ENCODE data around the gene SEMA4D. TPM values are rescaled to one million over a fixed set of nuclear protein-coding genes. Genes with fewer than 3 reads are reported as not detected.
"Not testable (repeated sequence)": the region's sequence is repeated elsewhere in the genome, so short reads cannot be mapped to it uniquely, and the experiment has no call there.

The SEMA4D gene
- total RNA-seq, 2 experiments from 2014 or later = 283 to 295 TPM

DNA sequence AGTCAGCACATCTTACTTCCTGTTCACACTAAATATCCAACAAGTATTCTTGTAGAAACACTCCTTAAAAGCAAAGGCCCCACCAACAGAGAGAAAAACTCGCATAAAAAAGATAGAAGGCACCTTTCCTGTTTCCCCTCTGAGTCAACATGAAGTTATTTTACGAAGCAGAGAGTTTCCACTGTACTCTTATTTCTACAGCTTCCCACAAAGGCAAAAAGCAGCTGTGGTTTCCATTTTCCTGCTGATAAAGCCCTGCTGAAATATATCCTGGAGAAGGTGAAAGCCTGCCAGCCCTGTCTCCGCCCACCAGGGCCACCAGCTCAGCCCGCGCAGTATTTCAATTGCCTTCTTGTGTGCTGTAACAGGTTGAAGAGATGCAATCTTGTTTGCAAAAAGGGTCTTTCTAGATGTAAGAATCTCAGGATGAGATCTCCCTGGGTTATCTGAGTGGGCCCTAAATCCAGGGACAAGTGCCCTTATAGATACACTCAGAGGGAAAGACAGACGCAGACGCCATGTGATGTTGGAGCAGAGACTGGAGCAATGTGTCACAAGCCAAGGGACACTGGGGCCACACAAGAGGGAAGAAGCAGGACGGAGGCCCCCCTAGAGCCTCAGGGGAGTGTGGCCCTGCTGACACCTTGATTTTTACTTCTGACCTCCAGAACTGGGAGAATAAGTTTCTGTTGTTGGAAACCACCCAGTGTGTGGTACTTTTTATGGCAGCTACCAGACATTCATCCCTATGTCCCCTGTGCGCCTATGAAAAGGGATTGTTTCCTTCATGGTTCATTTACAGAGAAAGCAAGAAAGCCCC lies 19.9 kb downstream of the SEMA4D start:
- ChIA-PET POLR2A (interaction anchor here (1.0 to 2.9 kb wide), 12 partner anchors 10 to 78 kb away, joined by 3 to 18 read pairs (median 8); no protein-coding TSS in a partner anchor), CTCF (interaction anchor here (1.1 to 1.6 kb wide), 3 partner anchors 28 to 71 kb away, joined by 4 to 8 read pairs (median 5); no protein-coding TSS in a partner anchor)

DNA sequence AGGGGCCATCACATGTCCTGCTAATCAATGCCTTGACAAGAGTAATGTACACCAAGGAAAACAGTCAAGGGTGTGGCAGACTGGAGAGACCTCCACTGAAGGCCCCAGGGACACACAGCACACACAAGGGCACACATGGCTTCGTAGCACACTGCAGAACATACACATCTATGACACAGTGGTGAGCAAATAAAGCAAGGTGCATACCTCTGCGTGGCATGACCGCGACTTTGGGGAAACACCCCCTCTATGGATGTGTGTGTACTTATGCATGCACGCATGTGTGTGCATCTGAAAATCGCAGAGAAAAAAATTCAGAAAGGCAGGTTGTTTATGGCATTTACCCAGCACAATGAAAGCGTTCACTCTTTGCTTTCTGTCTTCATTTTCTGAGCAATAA lies 20.5 kb downstream of the SEMA4D start:
- CTCF ChIA-PET = interaction anchor here (1.1 kb wide), 1 partner anchor 27 kb away, joined by 4 read pairs; no protein-coding TSS in a partner anchor
- POLR2A ChIA-PET = interaction anchor here (1.2 to 2.9 kb wide), 3 partner anchors 10 to 51 kb away, joined by 4 to 13 read pairs (median 9); no protein-coding TSS in a partner anchor

DNA sequence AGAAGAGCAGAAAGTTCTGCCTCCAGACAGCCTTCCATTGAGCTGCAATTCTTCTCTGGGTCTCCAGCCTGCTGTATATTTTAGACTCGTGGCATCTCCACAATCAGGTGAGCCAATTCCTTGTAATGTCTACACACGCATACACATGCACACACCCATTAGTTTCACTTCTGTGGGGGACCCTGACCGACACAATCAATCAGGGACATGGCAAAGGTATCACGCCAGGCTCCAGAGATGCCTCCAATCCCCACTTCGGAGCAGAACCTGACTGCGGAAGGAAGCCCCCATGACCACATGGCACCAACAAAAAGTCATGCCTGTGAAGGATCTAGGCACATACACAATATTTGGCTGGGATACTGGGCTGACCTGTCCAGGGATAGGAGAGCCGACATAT lies 21.4 kb downstream of the SEMA4D start:
- CTCF ChIA-PET = interaction anchor here (1.1 to 2.5 kb wide), 3 partner anchors 60 to 72 kb away, joined by 3 to 7 read pairs (median 4); no protein-coding TSS in a partner anchor
- POLR2A ChIA-PET = interaction anchor here (0.5 to 1.7 kb wide), 4 partner anchors 10 to 1619 kb away, joined by 3 to 4 read pairs (median 4); no protein-coding TSS in a partner anchor

DNA sequence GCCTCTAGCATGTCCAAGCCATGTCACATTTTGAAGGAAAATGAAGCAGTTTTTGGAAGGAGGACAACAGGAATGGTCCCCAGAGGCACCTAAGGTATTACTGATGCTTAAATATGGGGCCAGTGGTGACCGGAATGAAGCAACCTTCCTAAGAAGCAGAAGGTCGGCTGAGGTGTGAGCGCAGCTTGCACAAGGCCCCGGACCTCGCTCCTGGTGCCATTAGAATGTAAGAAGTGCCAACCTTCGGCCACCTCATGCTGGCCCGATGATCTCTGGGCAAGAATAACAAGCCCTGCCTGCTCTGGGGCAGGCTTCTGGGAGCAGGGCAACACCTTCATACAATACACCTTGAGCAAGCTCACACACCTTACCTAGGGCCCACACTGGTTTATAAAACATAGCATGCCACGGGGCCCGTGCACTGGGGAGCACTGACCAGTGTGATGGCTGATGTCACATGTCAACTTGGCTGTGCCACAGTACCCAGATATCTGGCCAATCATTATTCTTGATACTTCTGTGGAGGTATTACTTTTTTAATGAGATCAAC lies 21.9 kb downstream of the SEMA4D start:
- ChIA-PET POLR2A (interaction anchor here (0.6 to 1.7 kb wide), 2 partner anchors 9 to 53 kb away, joined by 4 read pairs; no protein-coding TSS in a partner anchor), CTCF (interaction anchor here (1.1 to 2.5 kb wide), 3 partner anchors 60 to 72 kb away, joined by 3 to 7 read pairs (median 4); no protein-coding TSS in a partner anchor)

DNA sequence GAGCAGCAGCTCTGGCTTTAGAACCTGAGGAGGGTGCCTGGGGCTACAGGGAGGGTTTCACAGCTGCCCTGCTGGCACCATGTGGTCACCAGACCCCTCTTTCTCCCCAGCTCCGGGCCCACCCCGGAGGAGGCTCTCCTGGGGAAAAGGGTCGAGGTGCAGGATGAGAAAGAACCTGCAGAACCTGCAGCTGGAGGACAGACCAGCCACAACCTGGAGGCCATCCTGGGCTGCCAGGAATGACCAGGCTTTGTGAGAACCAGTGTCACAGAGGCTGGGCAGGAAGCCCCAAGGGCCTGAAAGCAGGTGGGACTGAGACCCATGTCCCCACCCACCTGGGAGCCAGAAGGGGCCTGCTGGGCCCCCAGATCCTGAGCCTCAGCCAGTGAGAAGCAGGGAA lies 23.0 kb downstream of the SEMA4D start:
- CTCF ChIA-PET = interaction anchor here (1.6 to 2.5 kb wide), 2 partner anchors 61 to 74 kb away, joined by 4 to 7 read pairs; no protein-coding TSS in a partner anchor
- POLR2A ChIA-PET = interaction anchor here (0.5 to 0.7 kb wide), 2 partner anchors 25 to 64 kb away, joined by 3 read pairs; no protein-coding TSS in a partner anchor

DNA sequence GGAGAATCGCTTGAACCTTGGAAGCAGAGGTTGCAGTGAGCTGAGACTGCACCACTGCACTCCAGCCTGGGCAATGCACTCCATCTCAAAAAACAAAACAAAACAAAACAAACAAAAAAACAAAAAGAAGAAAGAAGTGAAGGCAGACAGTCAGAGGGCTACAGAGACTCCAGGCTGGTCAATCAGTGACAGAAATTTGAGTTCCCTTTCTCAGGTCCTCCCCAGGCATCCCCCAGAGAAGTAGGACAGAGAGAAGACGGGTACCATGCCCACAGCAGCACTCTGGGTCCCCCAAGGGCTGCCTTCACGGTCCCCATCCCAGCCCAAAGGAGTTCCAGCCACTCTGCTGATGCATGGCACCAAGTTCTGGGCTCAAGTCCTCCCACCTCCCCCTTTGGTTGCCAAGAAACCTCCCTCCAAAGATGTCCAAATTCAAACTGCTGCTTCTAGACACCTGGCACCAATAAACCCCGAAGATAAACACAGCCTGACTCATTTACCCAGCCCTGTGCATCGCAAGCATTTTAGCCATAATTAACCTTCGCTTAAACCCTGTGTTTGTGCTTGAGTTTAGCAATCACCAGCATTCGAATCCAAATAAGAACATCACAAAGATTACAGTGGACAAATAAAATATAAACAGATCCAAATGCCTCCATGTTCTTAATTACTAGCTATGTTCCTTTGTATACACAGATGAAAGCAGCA lies 24.0 kb downstream of the SEMA4D start:
- ChIA-PET POLR2A (interaction anchor here (0.5 to 0.7 kb wide), 2 partner anchors 24 to 63 kb away, joined by 3 read pairs; no protein-coding TSS in a partner anchor), CTCF (interaction anchor here (1.9 kb wide), 1 partner anchor 45 kb away, joined by 5 read pairs; no protein-coding TSS in a partner anchor)

DNA sequence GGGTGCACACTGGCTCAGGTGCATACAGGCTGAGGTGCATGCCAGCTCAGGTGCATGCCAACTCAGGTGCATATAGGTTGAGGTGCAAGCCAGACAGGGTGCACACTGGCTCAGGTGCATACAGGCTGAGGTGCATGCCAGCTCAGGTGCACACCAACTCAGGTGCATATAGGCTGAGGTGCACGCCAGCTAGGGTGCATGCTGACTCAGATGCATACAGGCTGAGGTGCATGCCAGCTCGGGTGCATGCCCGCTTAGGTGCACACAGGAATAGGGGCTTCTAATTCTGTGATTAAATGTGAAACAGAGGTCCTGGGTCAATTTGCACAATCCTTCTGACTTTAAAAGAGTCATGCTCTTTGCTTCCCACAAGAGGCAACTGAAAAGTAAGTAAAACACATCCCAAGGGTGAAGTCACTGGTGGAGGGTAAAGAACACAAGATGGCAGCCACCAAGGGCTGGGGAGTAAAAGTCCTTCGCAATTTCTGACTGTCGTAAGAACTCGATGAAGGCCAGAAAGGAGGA lies 26.1 kb downstream of the SEMA4D start:
- POLR2A ChIA-PET = not testable (repeated sequence)
- CTCF ChIA-PET = interaction anchor here (1.9 kb wide), 1 partner anchor 43 kb away, joined by 5 read pairs; no protein-coding TSS in a partner anchor

DNA sequence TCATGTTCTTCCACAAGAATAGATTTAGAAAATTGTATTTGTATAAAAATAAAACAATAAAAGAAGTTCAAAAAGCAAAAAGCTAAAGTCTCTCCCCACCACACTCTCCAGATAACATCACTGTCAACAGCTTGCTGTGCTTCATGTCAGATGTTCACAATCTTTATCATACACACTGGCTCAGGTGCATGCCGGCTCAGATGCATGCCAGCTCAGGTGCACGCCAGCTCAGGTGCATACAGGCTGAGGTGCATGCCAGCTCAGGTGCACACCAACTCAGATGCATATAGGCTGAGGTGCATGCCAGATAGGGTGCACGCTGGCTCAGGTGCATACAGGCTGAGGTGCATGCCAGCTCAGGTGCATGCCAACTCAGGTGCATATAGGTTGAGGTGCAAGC lies 26.5 kb downstream of the SEMA4D start:
- POLR2A ChIA-PET = no interaction called here
- CTCF ChIA-PET = interaction anchor here (1.5 kb wide), 1 partner anchor 42 kb away, joined by 4 read pairs; no protein-coding TSS in a partner anchor

DNA sequence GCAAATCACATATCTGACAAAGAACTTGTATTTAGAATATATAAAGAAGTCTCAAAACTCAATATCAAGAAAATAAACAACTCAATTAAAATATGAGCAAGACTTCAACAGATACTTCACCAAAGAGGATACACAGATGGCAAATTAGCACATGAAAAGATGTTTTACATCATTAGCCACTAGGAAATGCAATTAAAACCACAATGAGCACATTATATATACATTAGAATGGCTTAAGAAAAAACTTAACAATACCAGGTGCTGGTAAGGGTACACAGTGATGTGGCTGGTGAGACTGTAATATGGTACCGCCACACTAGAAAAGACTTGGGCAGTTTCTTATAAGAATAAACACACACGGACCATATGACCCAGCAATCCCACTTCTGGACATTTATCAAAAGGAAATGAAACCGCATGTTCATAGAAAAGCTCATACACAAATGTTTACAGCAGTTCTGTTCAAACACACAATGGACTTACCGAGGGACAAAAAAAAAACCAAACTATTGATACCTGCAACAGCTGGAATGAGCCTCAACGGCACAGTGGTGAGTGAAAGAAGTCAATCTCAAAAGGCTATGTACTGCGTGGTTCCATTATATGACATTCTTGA lies 27.6 kb downstream of the SEMA4D start:
- CTCF ChIA-PET = interaction anchor here (1.5 kb wide), 1 partner anchor 41 kb away, joined by 4 read pairs; no protein-coding TSS in a partner anchor

DNA sequence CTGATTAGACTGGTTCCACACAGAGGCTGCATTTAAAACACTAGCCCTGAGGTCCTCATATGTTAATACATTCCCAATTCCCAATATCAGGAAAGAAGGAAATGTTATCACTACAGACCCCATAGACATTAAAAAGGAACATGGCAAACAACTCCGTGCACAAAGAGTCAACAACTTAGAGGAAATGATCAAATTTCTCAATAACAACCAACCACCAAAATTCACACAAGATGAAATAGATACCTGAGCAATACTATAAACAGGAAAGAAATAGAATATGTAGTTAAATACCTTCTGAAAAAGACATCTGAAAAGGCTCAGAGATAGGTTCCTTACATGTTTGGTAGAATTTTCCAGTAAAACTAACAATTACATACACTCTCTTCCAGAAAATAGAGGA lies 28.9 kb downstream of the SEMA4D start:
- POLR2A ChIA-PET = interaction anchor here (1.0 to 2.8 kb wide), 2 partner anchors 10 to 12 kb away, joined by 4 to 13 read pairs; no protein-coding TSS in a partner anchor
- CTCF ChIA-PET = no interaction called here

More for the DNA sequence above, 27.6 kb downstream of the SEMA4D start:
- POLR2A ChIA-PET = interaction anchor here (0.6 to 1.6 kb wide), 6 partner anchors 9 to 47 kb away, joined by 3 to 8 read pairs (median 4); no protein-coding TSS in a partner anchor

DNA sequence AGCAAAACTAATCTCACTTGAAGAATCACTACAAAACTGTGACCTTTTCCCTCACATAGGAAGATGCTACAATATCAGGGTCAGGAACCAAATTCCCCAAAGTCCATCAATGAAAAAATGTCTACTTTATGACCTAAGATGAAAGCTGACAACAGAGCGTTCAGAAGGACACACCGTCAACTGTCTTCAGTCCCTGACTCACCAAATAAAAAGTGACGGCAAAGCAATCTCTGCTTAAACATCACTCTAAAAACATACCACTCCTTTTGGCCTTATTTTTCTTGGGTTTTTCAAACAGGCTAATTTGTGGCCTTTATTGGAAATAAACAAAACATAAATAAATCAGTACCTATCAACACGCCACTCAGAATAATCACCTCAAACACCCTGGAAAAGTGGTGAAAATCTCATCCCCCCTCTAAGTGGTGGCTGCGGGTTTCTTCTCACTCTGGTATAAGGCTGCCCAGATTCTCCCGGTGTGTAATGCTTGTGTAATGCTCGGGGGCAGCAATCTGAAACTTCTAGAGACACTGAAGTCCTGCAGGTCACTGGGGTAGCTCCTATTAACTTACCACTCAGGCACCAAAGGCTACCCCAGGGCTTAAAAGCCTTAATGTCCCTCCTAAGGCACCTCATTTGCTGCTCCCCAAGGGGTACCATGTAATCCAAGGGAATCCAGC lies 29.5 kb downstream of the SEMA4D start:
- POLR2A ChIA-PET = interaction anchor here (0.9 to 2.8 kb wide), 2 partner anchors 10 to 45 kb away, joined by 3 to 13 read pairs; no protein-coding TSS in a partner anchor
- CTCF ChIA-PET = interaction anchor here (1.3 kb wide), 1 partner anchor 20 kb away, joined by 3 read pairs; no protein-coding TSS in a partner anchor

DNA sequence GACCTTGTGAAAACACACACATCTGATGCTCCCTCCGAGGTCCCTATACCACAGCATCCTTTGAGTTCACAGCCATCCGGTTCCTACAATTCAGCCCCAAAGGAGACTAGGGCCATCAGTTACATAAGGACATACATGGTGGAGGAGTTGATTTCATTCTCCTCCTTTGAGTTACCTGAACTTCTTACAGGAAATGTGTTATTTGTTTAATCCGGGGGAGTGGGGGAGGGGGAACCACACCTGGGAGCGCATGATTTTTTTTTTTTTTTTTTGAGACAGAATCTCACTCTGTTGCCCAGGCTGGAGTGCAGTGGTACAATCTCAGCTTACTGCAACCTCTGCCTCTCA lies 30.7 kb downstream of the SEMA4D start:
- ChIA-PET CTCF (interaction anchor here (0.8 to 1.8 kb wide), 7 partner anchors 12 to 81 kb away, joined by 3 to 8 read pairs (median 4); no protein-coding TSS in a partner anchor), POLR2A (interaction anchor here (0.6 to 2.8 kb wide), 5 partner anchors 9 to 45 kb away, joined by 3 to 13 read pairs (median 4); no protein-coding TSS in a partner anchor)

DNA sequence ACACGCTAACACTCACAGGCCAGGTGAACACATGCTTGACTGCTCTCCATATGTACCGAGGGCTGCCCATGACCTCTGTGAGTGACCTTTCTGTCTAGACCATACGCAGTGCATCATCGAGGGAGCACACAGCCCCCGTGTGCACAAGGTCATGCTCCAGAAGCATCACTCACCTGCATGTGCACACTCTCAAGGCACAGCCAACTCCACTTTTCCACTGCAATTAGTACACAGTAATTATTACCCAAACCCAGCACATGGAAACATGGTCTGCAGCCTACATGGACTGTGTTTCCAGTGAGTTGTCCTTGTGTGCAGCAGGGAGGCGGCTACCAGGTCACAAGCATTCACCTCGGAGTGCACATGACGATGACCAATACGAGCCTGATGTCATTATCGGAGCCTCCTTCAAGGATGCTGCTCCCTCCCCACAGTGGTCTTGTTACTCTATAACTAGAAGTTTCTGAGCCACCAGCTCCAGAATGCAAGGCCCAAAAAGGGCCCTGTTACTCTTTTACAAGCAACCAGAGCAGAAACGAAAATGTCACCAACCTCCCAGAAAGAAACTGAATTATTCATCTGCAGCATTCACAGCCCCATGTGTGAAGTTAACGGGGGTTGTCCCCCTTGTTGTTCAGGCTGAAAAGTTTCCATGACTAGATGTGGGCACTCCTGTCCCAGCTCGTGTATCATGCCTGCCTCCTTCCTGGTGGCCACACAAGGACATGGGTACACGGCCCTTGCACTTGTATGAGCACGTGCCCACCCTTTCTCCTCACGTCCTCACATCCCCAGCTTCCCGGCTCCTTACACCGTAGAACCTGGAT lies 31.2 kb downstream of the SEMA4D start:
- CTCF ChIA-PET = interaction anchor here (1.0 to 1.8 kb wide), 7 partner anchors 11 to 82 kb away, joined by 3 to 8 read pairs (median 4); no protein-coding TSS in a partner anchor
- POLR2A ChIA-PET = interaction anchor here (0.6 to 2.8 kb wide), 6 partner anchors 9 to 45 kb away, joined by 3 to 13 read pairs (median 4); no protein-coding TSS in a partner anchor

DNA sequence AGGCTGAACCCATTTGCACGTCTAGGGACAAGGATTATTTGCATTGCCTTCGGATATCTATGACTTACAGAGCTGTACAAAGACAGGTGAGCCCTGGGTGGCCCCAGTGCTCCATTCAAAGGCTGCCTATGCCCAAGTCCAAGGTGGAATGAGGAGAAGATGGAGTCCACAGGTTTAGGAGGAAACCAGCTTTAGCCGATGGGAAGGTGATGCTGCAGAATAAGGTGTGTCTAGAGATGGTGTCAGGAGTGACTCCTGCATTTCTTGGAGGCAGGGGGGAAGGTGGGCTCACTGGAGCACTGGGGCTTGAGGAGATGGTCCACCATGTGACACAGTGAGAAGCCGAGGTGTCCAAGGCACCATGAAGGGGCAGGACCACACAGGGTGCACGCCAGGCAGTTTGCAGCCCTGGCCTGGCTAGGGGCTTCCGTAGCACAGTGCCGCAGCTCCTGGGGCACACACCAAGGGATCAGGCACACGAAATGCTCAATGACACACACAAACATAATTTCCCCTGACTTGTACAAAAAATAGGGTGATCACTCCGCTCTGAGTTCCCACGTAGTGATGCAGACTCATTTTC lies 32.1 kb downstream of the SEMA4D start:
- CTCF ChIA-PET = interaction anchor here (0.9 to 1.8 kb wide), 3 partner anchors 38 to 57 kb away, joined by 4 to 8 read pairs (median 5); no protein-coding TSS in a partner anchor
- POLR2A ChIA-PET = interaction anchor here (0.7 to 1.0 kb wide), 2 partner anchors 16 to 1682 kb away, joined by 3 read pairs; no protein-coding TSS in a partner anchor

DNA sequence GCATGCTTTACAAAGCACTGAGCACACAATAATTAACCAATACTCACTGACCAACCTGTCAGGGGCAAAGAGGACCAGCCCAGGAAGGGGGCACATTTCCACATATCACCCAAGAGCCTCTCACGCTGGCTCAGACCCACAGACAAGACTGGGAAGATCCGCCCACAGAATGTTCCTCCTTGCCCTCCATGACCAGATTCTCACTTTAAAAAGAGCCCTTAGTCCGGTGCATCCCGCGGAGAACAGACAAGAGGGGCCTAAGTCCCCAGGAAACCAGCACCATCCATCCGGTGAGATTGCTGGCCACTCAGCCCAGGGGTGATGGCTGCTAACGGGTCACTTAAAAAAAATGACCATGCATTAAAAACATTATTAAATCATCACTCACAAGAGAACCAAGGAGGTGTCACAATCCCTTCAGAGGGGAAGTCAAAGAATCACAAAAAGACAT lies 32.9 kb downstream of the SEMA4D start:
- CTCF ChIA-PET = interaction anchor here (0.9 to 1.4 kb wide), 4 partner anchors 9 to 44 kb away, joined by 3 to 5 read pairs (median 3); no protein-coding TSS in a partner anchor
- POLR2A ChIA-PET = interaction anchor here (0.7 to 1.4 kb wide), 4 partner anchors 14 to 1682 kb away, joined by 3 to 4 read pairs (median 3); no protein-coding TSS in a partner anchor

All from activated CD8-positive, alpha-beta memory T cell treated with anti-CD3 and anti-CD28 coated beads for 36 hours (primary cell).